Measurements from ENCODE around the gene TTC13.
A peak's percentile ranks its signal among the peaks of the same experiment; 100 is the strongest.

TTC13 gene

GRCh38 chr1:230948903-230949302 lies 29.8 kb downstream of the TTC13 start:
- no peak for DNase-seq (ENCODE audit: low spot score)

- no peak for DNase-seq (ENCODE audit: low spot score)
These were observed 30.4 kb downstream of the TTC13 start for GRCh38 chr1:230948301-230948700.

DNA sequence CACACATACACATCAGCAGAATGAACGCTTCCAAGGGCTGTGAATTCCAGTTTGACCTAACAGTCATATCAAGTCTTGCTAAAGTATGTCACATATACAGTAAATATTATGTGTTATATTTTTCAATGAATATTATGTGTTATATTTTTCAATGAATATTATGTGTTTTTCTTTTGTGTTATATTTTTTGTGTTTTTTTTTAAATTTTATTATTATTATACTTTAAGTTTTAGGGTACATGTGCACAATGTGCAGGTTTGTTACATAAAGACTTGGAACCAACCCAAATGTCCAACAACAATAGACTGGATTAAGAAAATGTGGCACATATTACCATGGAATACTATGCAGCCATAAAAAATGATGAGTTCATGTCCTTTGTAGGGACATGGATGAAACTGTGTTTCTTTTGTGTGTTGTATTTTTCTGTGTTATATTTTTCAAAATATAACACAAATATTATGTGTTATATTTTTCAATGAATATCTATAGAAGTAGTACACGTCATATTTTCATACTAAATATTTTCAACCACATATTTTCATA lies 35.5 kb downstream of the TTC13 start:
- DNase-seq (ENCODE audit: low spot score) = no peak

- DNase-seq (ENCODE audit: low spot score) = no peak
These were observed 37.8 kb downstream of the TTC13 start for GRCh38 chr1:230940848-230941247.

- no peak for DNase-seq (ENCODE audit: low spot score)
These were observed 38.7 kb downstream of the TTC13 start for GRCh38 chr1:230939806-230940489.

- no peak for DNase-seq (ENCODE audit: low spot score)
These were observed 39.7 kb downstream of the TTC13 start for GRCh38 chr1:230938924-230939368.

DNA sequence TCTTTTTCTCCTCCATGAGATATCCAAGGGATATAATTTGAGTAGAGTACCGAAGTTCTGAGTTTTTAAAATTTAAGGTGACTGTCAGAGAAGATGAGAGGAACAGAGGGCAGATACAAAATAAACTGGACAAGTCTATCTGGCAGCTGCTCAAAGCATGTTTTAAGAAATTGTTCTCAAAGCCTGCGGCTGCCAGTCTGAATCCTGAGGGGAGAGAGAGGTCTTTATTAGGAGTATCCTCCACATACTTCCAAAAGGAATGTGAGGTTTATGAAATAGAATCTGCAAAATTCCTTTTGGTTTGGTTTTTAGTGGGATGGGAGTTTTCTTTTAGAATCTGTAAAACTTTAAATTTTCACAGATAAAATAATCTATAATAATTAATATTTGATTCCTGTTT lies 41.3 kb downstream of the TTC13 start:
- DNase-seq (ENCODE audit: low spot score) = no peak

GRCh38 chr1:230936475-230936874 lies 42.2 kb downstream of the TTC13 start:
- no peak for DNase-seq (ENCODE audit: low spot score)

DNA sequence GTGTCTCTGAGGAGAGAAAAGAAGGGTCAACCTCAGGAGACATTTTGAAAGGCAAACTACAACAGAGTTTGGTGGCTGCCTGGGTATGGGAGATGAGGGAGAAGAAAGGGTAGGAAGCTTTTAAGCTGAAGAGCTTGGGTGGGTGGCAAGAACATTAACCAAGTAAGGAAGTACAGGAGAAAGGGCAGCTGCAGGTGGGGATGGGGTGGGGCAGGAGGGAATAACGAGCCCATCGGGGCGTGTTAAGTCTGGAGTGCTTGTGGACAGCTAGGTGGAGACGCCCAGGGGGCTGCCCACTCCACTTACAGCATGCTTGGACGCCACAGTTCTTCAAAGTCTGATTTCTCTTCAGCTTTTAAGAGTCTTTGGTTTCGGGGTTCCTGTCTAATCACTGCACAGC lies 42.8 kb downstream of the TTC13 start:
- no peak for DNase-seq (ENCODE audit: low spot score)

- no peak for DNase-seq (ENCODE audit: low spot score)
These were observed 47.7 kb downstream of the TTC13 start for GRCh38 chr1:230930986-230931385.

DNA sequence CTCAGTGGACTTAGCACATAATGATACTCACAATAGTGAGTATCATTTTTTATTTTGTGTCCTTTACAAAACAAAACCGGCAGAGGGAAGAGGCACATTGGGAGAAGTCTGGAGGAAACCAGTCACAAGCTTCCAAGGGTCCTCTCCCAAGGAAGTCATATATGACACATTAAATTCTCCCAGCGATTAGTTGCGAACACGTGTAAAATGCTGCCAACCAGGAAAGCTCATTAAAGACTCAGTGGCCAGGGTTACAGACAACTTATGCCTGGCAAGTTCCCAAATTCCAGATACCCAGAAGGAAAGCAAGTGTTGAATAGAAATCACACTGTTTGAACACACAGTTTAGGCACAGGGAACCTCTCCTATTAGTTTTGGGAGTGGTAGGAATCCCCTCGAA lies 52.5 kb downstream of the TTC13 start:
- no peak for DNase-seq (ENCODE audit: low spot score)

DNA sequence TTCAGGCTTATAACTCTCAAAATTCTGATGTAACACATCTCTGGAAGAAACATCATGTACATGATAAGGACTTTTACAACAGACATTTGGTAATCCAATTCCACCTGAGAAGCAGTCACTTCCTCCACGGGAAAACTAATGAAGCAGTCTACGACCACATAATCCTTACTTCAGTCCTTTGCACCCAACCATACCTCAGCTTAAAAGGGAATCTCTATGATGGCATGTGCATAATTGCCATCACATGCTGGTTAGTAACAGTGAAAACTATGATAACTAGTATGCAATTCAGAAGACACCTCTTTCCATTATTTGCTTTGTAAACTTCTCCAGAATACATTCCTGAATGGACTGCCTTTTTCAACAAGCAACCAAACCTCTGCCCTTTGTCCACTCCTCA lies 53.1 kb downstream of the TTC13 start:
- DNase-seq (ENCODE audit: low spot score) = no peak

DNA sequence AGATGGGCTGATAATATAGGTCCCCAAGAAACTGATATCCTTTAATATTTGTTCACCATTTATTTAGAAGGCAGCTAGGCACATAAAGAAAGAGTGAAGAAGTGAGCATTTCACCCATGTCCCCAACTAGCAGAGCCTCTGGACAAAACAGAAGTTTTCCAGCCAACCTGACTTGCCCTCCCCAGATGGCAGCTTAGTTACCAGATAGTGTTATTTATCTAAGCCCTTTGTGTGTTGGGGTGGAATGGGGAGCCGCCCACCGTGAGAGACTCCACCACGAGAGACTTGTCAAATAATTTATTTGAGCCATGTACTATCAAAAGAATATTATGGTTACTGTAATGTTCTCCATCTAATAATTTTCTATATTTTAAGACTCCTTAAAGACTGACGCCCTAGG lies 55.5 kb downstream of the TTC13 start:
- DNase-seq (ENCODE audit: low spot score) = no peak

GRCh38 chr1:230922620-230923019 lies 56.0 kb downstream of the TTC13 start:
- DNase-seq (ENCODE audit: low spot score) = no peak

- no peak for DNase-seq (ENCODE audit: low spot score)
These were observed 59.5 kb downstream of the TTC13 start for GRCh38 chr1:230919207-230919606.

DNA sequence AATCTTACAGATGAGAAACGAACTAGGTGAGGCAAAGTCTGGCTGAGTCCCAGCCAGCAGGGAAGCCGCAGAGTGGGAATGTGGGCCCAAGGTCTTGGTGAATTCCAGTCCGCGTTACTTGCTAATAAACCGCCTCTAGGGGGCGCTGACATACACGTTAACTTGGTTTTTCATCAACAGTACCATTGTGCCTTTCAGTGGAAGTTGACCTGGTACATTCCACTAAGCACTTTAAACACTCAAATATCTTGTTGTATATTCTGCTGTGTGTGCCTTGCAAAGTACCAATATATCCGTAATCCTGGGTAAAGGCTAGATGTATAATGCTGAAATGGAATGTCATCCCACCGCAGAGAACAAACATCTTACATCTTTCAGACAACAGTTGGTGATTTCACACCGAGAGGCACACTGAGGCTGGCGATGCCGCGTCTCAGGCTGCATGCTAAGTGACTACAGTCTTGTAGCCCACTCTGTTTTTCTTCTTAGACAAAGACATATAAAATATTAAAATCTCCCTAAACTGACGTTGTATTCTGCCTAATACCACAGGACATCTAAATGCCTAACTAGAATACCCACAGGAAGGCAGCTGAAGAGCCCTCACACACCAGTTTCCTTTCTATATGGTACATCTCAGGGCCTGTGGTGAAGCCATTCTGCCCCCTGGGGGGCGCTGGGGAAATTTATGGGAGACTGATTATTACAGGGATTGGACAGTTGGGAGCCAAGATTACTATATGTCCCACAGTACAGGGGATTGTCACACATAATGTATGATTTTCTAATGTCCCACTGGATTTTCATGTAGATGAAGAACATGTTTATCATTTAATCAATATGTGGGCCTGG lies 61.2 kb downstream of the TTC13 start:
- peak; percentile 82 for DNase-seq (ENCODE audit: low spot score)

- no peak for DNase-seq (ENCODE audit: low spot score)
These were observed 61.9 kb downstream of the TTC13 start for GRCh38 chr1:230916587-230917283.

- no peak for DNase-seq (ENCODE audit: low spot score)
These were observed 63.6 kb downstream of the TTC13 start for GRCh38 chr1:230915078-230915477.

GRCh38 chr1:230913496-230913895 lies 65.2 kb downstream of the TTC13 start:
- no peak for DNase-seq (ENCODE audit: low spot score)

DNA sequence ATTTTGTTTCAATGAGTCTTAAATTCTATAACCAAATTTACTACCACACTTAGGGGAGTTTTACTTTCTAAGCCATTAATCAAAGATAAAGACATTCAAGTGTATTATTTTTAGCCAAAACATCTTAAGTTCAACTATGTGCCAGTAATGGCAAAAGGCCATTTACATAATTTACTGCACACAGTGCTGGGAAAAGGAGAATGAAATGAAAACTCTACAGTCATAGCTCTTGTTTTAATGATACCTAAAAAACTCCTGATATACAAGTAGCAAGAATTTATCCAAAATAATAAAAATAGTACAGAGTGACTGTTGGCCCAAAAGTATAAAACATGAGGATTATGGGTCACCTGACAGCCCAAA lies 67.9 kb downstream of the TTC13 start:
- DNase-seq (ENCODE audit: low spot score) = no peak

DNA sequence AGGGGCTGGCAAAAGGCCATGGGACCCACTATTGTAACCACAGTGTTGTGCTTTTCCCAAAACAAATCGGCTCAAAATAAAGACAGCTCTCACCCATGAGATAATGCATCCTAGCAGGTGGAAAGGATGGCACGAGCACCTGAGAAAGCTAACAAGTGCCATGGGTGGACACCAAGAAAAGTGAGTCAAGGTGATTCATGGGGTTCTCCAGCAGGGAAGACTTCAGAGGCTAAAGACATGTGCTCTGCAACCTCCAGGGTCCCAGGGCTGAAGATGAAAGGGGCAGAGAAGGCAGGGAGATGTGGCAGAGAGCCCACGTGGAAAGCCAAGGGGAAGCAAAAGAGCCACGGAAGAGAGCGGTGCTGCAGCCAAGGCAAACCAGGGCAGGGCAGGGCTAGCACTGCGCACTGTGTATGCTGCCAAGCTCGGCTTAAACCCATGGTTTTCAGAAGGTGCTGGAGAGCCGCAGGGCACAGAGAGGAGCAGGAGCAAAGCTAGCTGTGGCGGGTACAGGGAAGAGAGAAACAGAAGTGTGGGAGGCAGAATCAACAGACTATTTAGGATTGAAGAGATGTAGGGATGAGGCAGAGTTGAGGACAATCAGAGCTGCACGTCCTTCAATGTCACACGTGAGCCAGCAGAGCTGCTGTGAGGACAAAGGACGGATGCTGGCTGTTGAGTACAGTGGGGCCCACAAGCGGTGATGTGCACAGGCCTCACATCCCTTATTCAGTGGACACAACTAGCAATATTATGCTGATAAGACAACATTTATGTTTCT lies 68.5 kb downstream of the TTC13 start:
- peak; percentile 81 for DNase-seq (ENCODE audit: low spot score)

Measured in globus pallidus (tissue), 1 donor.